HG03442 (cell line): ENCODE data around the gene PRSS1.
A peak's percentile ranks its signal among the peaks of the same experiment; 100 is the strongest.

Source experiments
- ATAC-seq: cut with Tn5 transposase; IDR thresholded peaks from one replicate; pipeline ENCODE4 v1.9.1; 2021; ENCODE audit warnings: mild to moderate bottlenecking, moderate library complexity; ENCODE audit not compliant: unreplicated experiment

PRSS1 gene

GRCh38 chr7:142791502-142791901 is 42.2 kb downstream of the PRSS1 start:
- ATAC-seq, result no peak

DNA sequence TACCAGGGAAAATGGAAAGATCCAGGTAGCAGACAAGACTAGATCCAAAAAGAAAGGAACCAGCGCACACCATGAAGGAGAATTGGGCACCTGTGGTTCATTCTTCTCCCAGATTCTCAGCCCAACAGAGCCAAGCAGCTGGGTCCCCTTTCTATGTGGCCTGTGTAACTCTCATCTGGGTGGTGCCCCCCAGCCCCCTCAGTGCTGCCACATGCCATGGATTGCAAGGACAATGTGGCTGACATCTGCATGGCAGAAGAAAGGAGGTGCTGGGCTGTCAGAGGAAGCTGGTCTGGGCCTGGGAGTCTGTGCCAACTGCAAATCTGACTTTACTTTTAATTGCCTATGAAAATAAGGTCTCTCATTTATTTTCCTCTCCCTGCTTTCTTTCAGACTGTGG is 42.9 kb downstream of the PRSS1 start:
- ATAC-seq, result no peak

DNA sequence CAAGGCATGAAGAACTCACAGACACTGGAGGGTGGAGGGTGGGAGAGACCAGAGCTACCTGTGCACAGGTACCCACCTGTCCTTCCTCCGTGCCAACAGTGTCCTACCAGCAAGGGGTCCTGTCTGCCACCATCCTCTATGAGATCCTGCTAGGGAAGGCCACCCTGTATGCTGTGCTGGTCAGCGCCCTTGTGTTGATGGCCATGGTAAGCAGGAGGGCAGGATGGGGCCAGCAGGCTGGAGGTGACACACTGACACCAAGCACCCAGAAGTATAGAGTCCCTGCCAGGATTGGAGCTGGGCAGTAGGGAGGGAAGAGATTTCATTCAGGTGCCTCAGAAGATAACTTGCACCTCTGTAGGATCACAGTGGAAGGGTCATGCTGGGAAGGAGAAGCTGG is 43.3 kb downstream of the PRSS1 start:
- ATAC-seq, result no peak

DNA sequence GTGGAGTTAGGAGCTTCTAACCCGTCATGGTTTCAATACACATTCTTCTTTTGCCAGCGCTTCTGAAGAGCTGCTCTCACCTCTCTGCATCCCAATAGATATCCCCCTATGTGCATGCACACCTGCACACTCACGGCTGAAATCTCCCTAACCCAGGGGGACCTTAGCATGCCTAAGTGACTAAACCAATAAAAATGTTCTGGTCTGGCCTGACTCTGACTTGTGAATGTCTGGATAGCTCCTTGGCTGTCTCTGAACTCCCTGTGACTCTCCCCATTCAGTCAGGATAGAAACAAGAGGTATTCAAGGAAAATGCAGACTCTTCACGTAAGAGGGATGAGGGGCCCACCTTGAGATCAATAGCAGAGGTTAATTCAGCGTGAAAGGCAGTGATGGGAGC is 43.9 kb downstream of the PRSS1 start:
- no peak for ATAC-seq

DNA sequence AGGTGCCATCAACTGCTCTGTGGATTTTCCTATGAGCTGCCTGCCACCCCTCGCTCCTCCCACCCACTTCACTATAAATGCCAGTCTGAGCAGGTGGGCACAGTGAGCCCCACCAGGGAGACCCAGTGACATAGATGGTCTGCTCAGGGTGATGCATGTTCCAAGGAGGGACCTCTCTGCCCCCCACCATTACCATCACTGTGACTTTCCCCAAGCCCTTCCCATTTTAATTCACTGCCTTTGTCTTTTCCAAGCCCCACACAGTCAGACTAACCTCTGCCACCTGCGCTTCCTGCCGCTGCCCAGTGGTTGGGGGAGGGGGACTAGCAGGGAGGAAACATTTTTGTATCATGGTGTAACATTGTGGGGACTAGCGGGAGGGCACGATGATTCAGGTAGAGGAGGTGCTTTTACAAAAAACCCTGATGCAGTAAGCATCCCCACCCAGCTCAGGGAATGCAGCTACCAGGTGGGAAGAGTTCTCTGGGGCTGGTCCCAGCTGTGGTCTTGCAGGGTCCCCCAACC is 46.1 kb downstream of the PRSS1 start:
- no peak for ATAC-seq

- no peak for ATAC-seq
Measured at GRCh38 chr7:142796001-142796500, 46.8 kb downstream of the PRSS1 start.

DNA sequence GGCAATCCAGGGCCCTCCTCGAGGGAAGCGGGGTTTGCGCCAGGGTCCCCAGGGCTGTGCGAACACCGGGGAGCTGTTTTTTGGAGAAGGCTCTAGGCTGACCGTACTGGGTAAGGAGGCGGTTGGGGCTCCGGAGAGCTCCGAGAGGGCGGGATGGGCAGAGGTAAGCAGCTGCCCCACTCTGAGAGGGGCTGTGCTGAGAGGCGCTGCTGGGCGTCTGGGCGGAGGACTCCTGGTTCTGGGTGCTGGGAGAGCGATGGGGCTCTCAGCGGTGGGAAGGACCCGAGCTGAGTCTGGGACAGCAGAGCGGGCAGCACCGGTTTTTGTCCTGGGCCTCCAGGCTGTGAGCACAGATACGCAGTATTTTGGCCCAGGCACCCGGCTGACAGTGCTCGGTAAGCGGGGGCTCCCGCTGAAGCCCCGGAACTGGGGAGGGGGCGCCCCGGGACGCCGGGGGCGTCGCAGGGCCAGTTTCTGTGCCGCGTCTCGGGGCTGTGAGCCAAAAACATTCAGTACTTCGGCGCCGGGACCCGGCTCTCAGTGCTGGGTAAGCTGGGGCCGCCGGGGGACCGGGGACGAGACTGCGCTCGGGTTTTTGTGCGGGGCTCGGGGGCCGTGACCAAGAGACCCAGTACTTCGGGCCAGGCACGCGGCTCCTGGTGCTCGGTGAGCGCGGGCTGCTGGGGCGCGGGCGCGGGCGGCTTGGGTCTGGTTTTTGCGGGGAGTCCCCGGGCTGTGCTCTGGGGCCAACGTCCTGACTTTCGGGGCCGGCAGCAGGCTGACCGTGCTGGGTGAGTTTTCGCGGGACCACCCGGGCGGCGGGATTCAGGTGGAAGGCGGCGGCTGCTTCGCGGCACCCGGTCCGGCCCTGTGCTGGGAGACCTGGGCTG is 47.5 kb downstream of the PRSS1 start:
- peak; percentile 49 for ATAC-seq

- ATAC-seq, result peak; percentile 28
Measured at GRCh38 chr7:142797391-142798377, 48.4 kb downstream of the PRSS1 start.

DNA sequence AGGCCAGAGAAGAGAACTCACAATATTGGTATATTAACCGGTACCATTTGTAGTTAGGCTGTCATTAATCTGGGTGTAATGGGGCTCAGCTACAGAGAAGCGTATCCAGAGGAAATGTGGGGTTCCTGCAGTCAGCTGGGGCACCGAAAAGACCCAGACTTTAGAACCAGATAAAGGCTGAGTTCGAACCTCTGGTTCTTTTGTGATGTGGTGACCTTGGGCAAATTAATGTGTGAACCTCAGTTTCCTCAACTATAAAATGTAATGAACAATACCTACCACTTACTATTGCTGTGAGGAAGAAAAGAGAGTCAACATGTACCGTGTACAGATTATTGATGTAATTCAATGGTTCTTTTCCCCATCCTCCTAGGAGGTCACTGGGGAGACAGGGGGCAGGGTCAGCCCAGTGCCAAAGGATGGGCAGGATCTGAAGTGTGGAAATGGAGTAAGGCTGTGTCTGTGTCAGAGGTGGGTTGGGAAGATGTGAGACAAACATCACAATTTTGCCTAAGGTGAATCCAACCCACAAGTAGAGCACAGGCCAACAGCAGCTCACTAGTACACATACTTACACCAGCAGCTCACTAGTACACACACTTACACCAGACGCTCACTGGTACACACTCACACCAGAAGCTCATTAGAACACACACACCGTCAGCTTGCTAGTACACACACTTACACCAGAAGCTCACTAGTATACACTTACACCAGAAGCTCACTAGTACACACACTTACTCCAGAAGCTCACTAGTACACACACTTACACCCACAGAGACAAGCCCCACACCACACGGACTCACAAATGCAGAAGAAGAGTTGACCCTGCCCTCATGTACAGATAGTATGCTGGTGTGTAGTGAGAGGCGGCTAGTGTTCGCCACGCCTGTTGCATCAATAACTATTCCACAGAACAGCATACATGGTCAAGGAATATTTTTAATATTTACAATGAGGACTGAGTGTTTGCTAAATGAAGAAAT is 49.5 kb downstream of the PRSS1 start:
- ATAC-seq, result no peak

DNA sequence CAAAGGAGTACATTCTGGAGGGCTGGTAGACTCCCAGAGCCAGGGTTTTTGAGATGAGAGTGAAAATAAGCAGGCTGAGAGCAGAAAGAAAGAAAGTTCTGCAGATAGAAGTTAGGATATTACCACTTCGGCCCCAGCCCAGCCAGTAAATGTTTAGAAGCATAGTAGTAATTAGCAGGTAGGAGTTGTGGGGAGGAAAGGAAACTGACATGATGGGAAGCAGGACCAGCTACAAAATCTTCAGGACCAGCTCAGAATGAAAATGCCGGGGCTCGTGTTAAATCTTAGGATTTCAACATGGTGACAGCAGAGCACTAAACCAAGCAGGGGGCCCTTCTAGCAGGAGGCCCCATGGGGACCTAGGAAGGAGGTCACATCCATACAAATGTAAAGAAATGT is 50.2 kb downstream of the PRSS1 start:
- ATAC-seq, result no peak

- ATAC-seq, result no peak
Measured at GRCh38 chr7:142800088-142800487, 50.8 kb downstream of the PRSS1 start.

GRCh38 chr7:142800699-142801260 is 51.5 kb downstream of the PRSS1 start:
- ATAC-seq, result no peak

GRCh38 chr7:142801601-142802295 is 52.5 kb downstream of the PRSS1 start:
- ATAC-seq, result no peak

- no peak for ATAC-seq
Measured at GRCh38 chr7:142802301-142802700, 53.0 kb downstream of the PRSS1 start.
